IMR-90 (cell line): ENCODE measurements around the gene MGAT4C. TPM values are rescaled to one million over a fixed set of nuclear protein-coding genes. Genes with fewer than 3 reads are reported as not detected.

Experiments
- ATAC-seq: fragments of 200-7000 bp; cut with Tn5 transposase; 2 replicates; pipeline ENCODE4 v1.9.1; 2020; ENCODE audit warnings: low read depth, mild to moderate bottlenecking, moderate library complexity
- BruUV-seq: library from RNA; stranded (reverse); fragments of 400-500 nt; replicated peaks from 2 replicates; lab custom pipeline; 2021; lab: Mats Ljungman, UMichigan
- CTCF ChIA-PET: fragments of 300-600 bp; formaldehyde crosslinking; extraction: SDS; loops from one replicate; lab custom pipeline; 2021; ENCODE audit warnings: antibody characterized with exemption; lab: Yijun Ruan, JAX
- POLR2A ChIA-PET: fragments of 300-600 bp; sonication (Branson Sonifier 250); formaldehyde crosslinking; loops from one replicate; lab custom pipeline; 2022; ENCODE audit warnings: antibody characterized with exemption; ENCODE audit not compliant: unreplicated experiment; lab: Charles Lee
- DNase-seq: peaks from one replicate; pipeline ENCODE4 v3.0.0; 2013
- H2AFZ ChIP-seq: replicated peaks from 2 replicates; pipeline ENCODE3; 2013; ENCODE audit warnings: low read length, mild to moderate bottlenecking; ENCODE audit not compliant: poor library complexity
- H2AK5ac ChIP-seq: 2 replicates; pipeline ENCODE4 v1.6.1; 2013; ENCODE audit warnings: low read depth, low read length, inconsistent platforms
- H2AK9ac ChIP-seq: replicated peaks from 2 replicates; pipeline ENCODE3; 2013; ENCODE audit warnings: mild to moderate bottlenecking, low read depth, low read length, moderate library complexity; ENCODE audit not compliant: poor library complexity
- H2BK120ac ChIP-seq: 2 replicates; pipeline ENCODE4 v1.6.1; 2013; ENCODE audit warnings: low read depth, low read length, inconsistent platforms
- H2BK15ac ChIP-seq: 3 replicates; pipeline ENCODE4 v1.6.1; 2013; ENCODE audit warnings: low read depth, low read length, inconsistent platforms
- H2BK20ac ChIP-seq: 2 replicates; pipeline ENCODE4 v1.6.1; 2013; ENCODE audit warnings: low read depth, mild to moderate bottlenecking, inconsistent platforms, low read length, moderate library complexity
- H2BK5ac ChIP-seq: 2 replicates; pipeline ENCODE4 v1.6.1; 2013; ENCODE audit warnings: mild to moderate bottlenecking, low read depth, low read length, inconsistent platforms; ENCODE audit not compliant: poor library complexity, severe bottlenecking
- H3K14ac ChIP-seq: replicated peaks from 2 replicates; pipeline ENCODE4 v1.6.1; 2013; ENCODE audit warnings: low read depth, low read length, inconsistent platforms
- H3K18ac ChIP-seq: 2 replicates; pipeline ENCODE4 v1.6.1; 2013; ENCODE audit warnings: low read depth, low read length, control low read depth
- H3K23ac ChIP-seq: 2 replicates; pipeline ENCODE4 v1.6.1; 2013; ENCODE audit warnings: low read depth, low read length, inconsistent platforms
- H3K27ac ChIP-seq: 2 replicates; pipeline ENCODE4 v1.5.1; 2013; ENCODE audit warnings: mild to moderate bottlenecking, control low read depth, low read length; ENCODE audit not compliant: insufficient read depth
- H3K27me3 ChIP-seq: 2 replicates; pipeline ENCODE4 v1.6.1; 2013; ENCODE audit warnings: low read length; ENCODE audit not compliant: control insufficient read depth, insufficient read depth
- H3K36me3 ChIP-seq: 2 replicates; pipeline ENCODE4 v1.6.1; 2013; ENCODE audit warnings: low read length, mixed read lengths; ENCODE audit not compliant: control insufficient read depth, insufficient read depth
- H3K4ac ChIP-seq: 2 replicates; pipeline ENCODE4 v1.6.1; 2013; ENCODE audit warnings: low read depth, low read length, inconsistent platforms
- H3K4me1 ChIP-seq: 2 replicates; pipeline ENCODE4 v1.6.1; 2013; ENCODE audit warnings: low read length, mixed read lengths; ENCODE audit not compliant: control insufficient read depth, insufficient read depth
- H3K4me2 ChIP-seq: 2 replicates; pipeline ENCODE4 v1.6.1; 2013; ENCODE audit warnings: low read depth, mild to moderate bottlenecking, control low read depth, low read length, moderate library complexity
- H3K4me3 ChIP-seq: 2 replicates; pipeline ENCODE4 v1.5.1; 2013; ENCODE audit warnings: low read depth, mild to moderate bottlenecking, control low read depth, low read length, moderate library complexity; ENCODE audit not compliant: insufficient read depth
- H3K56ac ChIP-seq: 2 replicates; pipeline ENCODE4 v1.6.1; 2013; ENCODE audit warnings: low read length, inconsistent platforms; ENCODE audit not compliant: insufficient read depth; ENCODE audit errors: extremely low read depth
- H3K79me1 ChIP-seq, 2 experiments: 2 replicates each; pipeline ENCODE4 v1.6.1; 2013; ENCODE audit warnings: low read length in 2 of 2, inconsistent platforms in 1 of 2, low read depth in 1 of 2
- H3K9ac ChIP-seq: 2 replicates; pipeline ENCODE4 v1.6.1; 2013; ENCODE audit warnings: low read depth, low read length, control low read depth
- H3K9me1 ChIP-seq: 2 replicates; pipeline ENCODE4 v1.6.1; 2013; ENCODE audit warnings: low read length, inconsistent platforms; ENCODE audit not compliant: insufficient read depth
- H3K9me3 ChIP-seq: 2 replicates; pipeline ENCODE4 v1.6.1; 2013; ENCODE audit warnings: low read length; ENCODE audit not compliant: control insufficient read depth, insufficient read depth
- H4K20me1 ChIP-seq: 2 replicates; pipeline ENCODE4 v1.6.1; 2013; ENCODE audit warnings: low read length, inconsistent platforms; ENCODE audit not compliant: insufficient read depth
- H4K5ac ChIP-seq: 2 replicates; pipeline ENCODE4 v1.6.1; 2013; ENCODE audit warnings: mild to moderate bottlenecking, low read depth, low read length, control low read depth
- H4K8ac ChIP-seq, 2 experiments: 2 replicates each; pipeline ENCODE4 v1.6.1; 2013; ENCODE audit warnings: low read depth in 2 of 2, low read length in 2 of 2, control low read depth in 1 of 2, inconsistent platforms in 1 of 2
- H4K91ac ChIP-seq: 2 replicates; pipeline ENCODE4 v1.6.1; 2013; ENCODE audit warnings: low read depth, low read length, inconsistent platforms; ENCODE audit not compliant: insufficient read depth
- RFX5 ChIP-seq: IDR thresholded peaks from 2 replicates; pipeline ENCODE4 v1.8.0; 2012; ENCODE audit warnings: low read depth, mild to moderate bottlenecking, low read length, moderate library complexity
- WGBS, 2 experiments: methylation state at CpG; one replicate each; pipeline versions ENCODE4 v1.1.5 to v1.1.7; 2013; ENCODE audit warnings: missing lambda C conversion rate in 2 of 2; ENCODE audit not compliant: insufficient read length in 1 of 2; ENCODE audit errors: extremely low coverage in 2 of 2; 5-methylcytosine and 5-hydroxymethylcytosine counted together
- dilution Hi-C: fragments of 300-500 bp; cut with HindIII; formaldehyde crosslinking; loops from one replicate; pipeline ENCODE4 v1.14.3; 2018; ENCODE audit warnings: low sequenced_read_pairs; ENCODE audit not compliant: unreplicated experiment
- in situ Hi-C: fragments of 300-500 bp; cut with MboI; formaldehyde crosslinking; loops from 3 replicates; pipeline ENCODE4 v1.14.3; 2019; ENCODE audit warnings: low sequenced_read_pairs, inconsistent platforms, mixed read lengths
- intact Hi-C: fragments of 100-400 bp; cut with micrococcal nuclease; formaldehyde crosslinking; loops from 2 replicates; pipeline ENCODE4 v1.10.0; 2022
- polyA plus RNA-seq, 3 experiments: library from polyadenylated mRNA; depleted of rRNA; stranded (reverse); fragments of >200 nt; gene quantifications; 2 replicates each; pipeline ENCODE4 v1.2.3, GENCODE V29; 2012; ENCODE audit warnings: low replicate concordance in 1 of 3
- total RNA-seq: library from RNA; depleted of rRNA; stranded (reverse); fragments of >200 nt; gene quantifications from 2 replicates; pipeline ENCODE4 v1.2.3, GENCODE V29; 2012

The MGAT4C gene
- total and polyA plus RNA-seq, 2 of the 4 experiments (the other 2 are of a cell fraction), result not detected

- no peak for TF ChIP-seq RFX5
- H3K14ac ChIP-seq, result no peak overlapping the region
- ATAC-seq, result no peak
- H4K20me1 ChIP-seq, result no peaks in the 10 kb centered on the region
- no peak overlapping the region for H2BK20ac ChIP-seq
- H3K4me1 ChIP-seq, result no peaks in the 10 kb centered on the region
- H3K36me3 ChIP-seq, result no peaks in the 10 kb centered on the region
- ChIA-PET POLR2A (no interaction called here), CTCF (no interaction called here)
- no peak overlapping the region for H3K23ac ChIP-seq
- no peak overlapping the region for H3K4me3 ChIP-seq
- H4K8ac ChIP-seq, result no peak overlapping the region
- no peak overlapping the region for H3K9ac ChIP-seq
- intact Hi-C loops (no loop called here), dilution Hi-C loops (no loop called here), in situ Hi-C loops (no loop called here)
- no peak overlapping the region for H2AK9ac ChIP-seq
- H3K27me3 ChIP-seq, result no peaks in the 10 kb centered on the region
- no peak overlapping the region for H2AFZ ChIP-seq
- no TSS peak for BruUV-seq
- H4K5ac ChIP-seq, result no peak overlapping the region
- no peak overlapping the region for H3K4ac ChIP-seq
- no peaks in the 10 kb centered on the region for H3K9me1 ChIP-seq
- no peak overlapping the region for H2AK5ac ChIP-seq
- no peaks in the 10 kb centered on the region; the same call in 1 of the 2 replicates for H3K9me3 ChIP-seq
- no peaks in the 10 kb centered on the region for H3K79me1 ChIP-seq
- no peak overlapping the region for H3K18ac ChIP-seq
- DNase-seq, result no peak
- H2BK120ac ChIP-seq, result no peak overlapping the region
- H3K27ac ChIP-seq, result no peak overlapping the region
- no peak overlapping the region for H3K4me2 ChIP-seq
- no peak overlapping the region for H4K91ac ChIP-seq
- H2BK15ac ChIP-seq, result no peak overlapping the region
- H2BK5ac ChIP-seq, result no peak overlapping the region
- WGBS, 2 experiments, result no CpG with 5 or more reads among the region's 2 CpGs
- no peak overlapping the region for H3K56ac ChIP-seq
Measured at GRCh38 chr12:86213012-86213411, 43.2 kb downstream of the MGAT4C start.
